Measurements from ENCODE around the gene KRT8. TPM values are rescaled to one million over a fixed set of nuclear protein-coding genes. Genes with fewer than 3 reads are reported as not detected.

The KRT8 gene
- total RNA-seq, 2 experiments from 2014 or later: 0.16 to 0.89 TPM

DNA sequence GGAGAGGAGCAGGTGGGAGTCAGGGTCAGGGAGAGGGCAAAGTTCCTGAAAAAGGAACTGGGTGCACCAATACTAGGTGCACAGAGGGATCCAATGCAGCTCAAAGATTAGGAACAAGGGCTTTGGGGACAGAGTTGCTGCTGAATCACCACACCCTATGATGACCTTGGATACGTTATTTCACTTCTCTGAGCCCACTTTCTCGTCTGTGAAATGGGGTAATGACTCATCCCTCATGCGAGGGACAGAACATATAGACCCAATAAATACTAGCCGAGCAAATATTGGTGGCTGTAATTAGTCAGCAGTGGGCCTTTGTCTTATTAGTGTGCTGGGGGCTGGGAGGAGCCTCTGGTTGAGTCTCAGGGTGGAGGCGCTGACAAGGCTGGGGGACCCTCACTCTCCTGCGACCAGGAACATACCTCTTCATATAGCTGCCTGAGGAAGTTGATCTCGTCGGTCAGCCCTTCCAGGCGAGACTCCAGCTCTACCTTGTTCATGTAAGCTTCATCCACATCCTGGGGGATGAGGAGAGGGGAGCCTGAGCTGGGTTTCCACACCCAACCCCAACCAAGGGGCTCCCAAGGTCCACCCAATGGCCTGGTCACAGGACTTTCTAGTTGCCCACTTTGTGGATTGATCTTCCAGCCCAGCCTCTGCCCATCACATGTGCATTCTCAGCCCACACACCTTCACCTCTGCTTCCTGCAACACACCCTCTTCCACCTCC lies 4.5 kb downstream of the KRT8 start:
- POLR2A ChIA-PET: interaction anchor here (0.8 kb wide), 1 partner anchor 106 kb away, joined by 3 read pairs; no protein-coding TSS in a partner anchor
- BruUV-seq (replicated peaks): no TSS peak
- Histone ChIP-seq H4K20me1 (ENCODE audit: insufficient read depth, low read length) (no peaks in the 10 kb centered on the region), H3K27ac (ENCODE audit: low read depth, low read length, poor library complexity, severe bottlenecking) (no peak overlapping the region), H3K36me3 (ENCODE audit: insufficient read depth, low read length) (no peaks in the 10 kb centered on the region), H2AFZ (ENCODE audit: low read length) (no peak overlapping the region), H3K4me2 (ENCODE audit: low read length) (no peak overlapping the region), H3K79me2 (ENCODE audit: insufficient read depth, low read depth, low read length) (no peaks in the 10 kb centered on the region), H3K9me3 (ENCODE audit: low read length) (no peaks in the 10 kb centered on the region), H3K9me2 (ENCODE audit: insufficient read depth, low read length) (no peaks in the 10 kb centered on the region), H3K4me1 (ENCODE audit: insufficient read depth, low read length, poor library complexity, severe bottlenecking) (no peaks in the 10 kb centered on the region), H3K4me3 (ENCODE audit: low read depth, low read length, poor library complexity, severe bottlenecking) (no peak overlapping the region)
- TF ChIP-seq, protein P1, sequence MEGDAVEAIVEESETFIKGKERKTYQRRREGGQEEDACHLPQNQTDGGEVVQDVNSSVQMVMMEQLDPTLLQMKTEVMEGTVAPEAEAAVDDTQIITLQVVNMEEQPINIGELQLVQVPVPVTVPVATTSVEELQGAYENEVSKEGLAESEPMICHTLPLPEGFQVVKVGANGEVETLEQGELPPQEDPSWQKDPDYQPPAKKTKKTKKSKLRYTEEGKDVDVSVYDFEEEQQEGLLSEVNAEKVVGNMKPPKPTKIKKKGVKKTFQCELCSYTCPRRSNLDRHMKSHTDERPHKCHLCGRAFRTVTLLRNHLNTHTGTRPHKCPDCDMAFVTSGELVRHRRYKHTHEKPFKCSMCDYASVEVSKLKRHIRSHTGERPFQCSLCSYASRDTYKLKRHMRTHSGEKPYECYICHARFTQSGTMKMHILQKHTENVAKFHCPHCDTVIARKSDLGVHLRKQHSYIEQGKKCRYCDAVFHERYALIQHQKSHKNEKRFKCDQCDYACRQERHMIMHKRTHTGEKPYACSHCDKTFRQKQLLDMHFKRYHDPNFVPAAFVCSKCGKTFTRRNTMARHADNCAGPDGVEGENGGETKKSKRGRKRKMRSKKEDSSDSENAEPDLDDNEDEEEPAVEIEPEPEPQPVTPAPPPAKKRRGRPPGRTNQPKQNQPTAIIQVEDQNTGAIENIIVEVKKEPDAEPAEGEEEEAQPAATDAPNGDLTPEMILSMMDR (conservative IDR thresholded peaks at IDR 0.05; ENCODE audit: low read length): no peak
- TF ChIP-seq EZH2phosphoT487 (IDR thresholded peaks at IDR 0.05; ENCODE audit: borderline replicate concordance, low read depth, low read length): no peak
- no peak for DNase-seq (ENCODE audit: low spot score)
- intact Hi-C loops (cut with micrococcal nuclease; ENCODE audit: unreplicated experiment): loop anchor here (10.0 kb wide), 1 partner anchor 936 kb away; no protein-coding TSS in a partner anchor
- CTCF ChIA-PET (ENCODE audit: unreplicated experiment): no interaction called here

- H4K20me1 ChIP-seq (ENCODE audit: insufficient read depth, low read length): no peaks in the 10 kb centered on the region
- BruUV-seq (replicated peaks): no TSS peak
- H3K4me1 ChIP-seq (ENCODE audit: insufficient read depth, low read length, poor library complexity, severe bottlenecking): no peaks in the 10 kb centered on the region
- H3K9me2 ChIP-seq (ENCODE audit: insufficient read depth, low read length): no peaks in the 10 kb centered on the region
- H3K27ac ChIP-seq (ENCODE audit: low read depth, low read length, poor library complexity, severe bottlenecking): no peak overlapping the region
- no peak overlapping the region for H3K4me3 ChIP-seq (ENCODE audit: low read depth, low read length, poor library complexity, severe bottlenecking)
- no peak for TF ChIP-seq EZH2phosphoT487 (IDR thresholded peaks at IDR 0.05; ENCODE audit: borderline replicate concordance, low read depth, low read length)
- TF ChIP-seq, protein P1 (conservative IDR thresholded peaks at IDR 0.05; ENCODE audit: low read length): no peak
- intact Hi-C loops (cut with micrococcal nuclease; ENCODE audit: unreplicated experiment): loop anchor here (10.0 kb wide), 1 partner anchor 935 kb away; no protein-coding TSS in a partner anchor
- CTCF ChIA-PET (ENCODE audit: unreplicated experiment): interaction anchor here (1.0 kb wide), 1 partner anchor 21 kb away, joined by 3 read pairs; no protein-coding TSS in a partner anchor
- no peaks in the 10 kb centered on the region for H3K9me3 ChIP-seq (ENCODE audit: low read length)
- POLR2A ChIA-PET: interaction anchor here (0.6 kb wide), 1 partner anchor 57 kb away, joined by 3 read pairs; no protein-coding TSS in a partner anchor
- no peak overlapping the region for H2AFZ ChIP-seq (ENCODE audit: low read length)
- no peaks in the 10 kb centered on the region for H3K79me2 ChIP-seq (ENCODE audit: insufficient read depth, low read depth, low read length)
- DNase-seq (ENCODE audit: low spot score): no peak
- no peaks in the 10 kb centered on the region for H3K36me3 ChIP-seq (ENCODE audit: insufficient read depth, low read length)
- H3K4me2 ChIP-seq (ENCODE audit: low read length): no peak overlapping the region
Observed at GRCh38 chr12:52899338-52900035, 5.4 kb downstream of the KRT8 start.

Data from OCI-LY7 (cell line).